Measurements from ENCODE around the gene AGAP1. TPM values are rescaled to one million over a fixed set of nuclear protein-coding genes. Genes with fewer than 3 reads are reported as not detected.
A peak's percentile ranks its signal among the peaks of the same experiment; 100 is the strongest.

AGAP1 gene
- total and polyA plus RNA-seq, 7 donors = 10.8 to 42.7 (median 18.6) TPM

- no peak for TF ChIP-seq POLR2A (IDR thresholded peaks at IDR 0.05)
- no peak for TF ChIP-seq POLR2AphosphoS5 (IDR thresholded peaks at IDR 0.05)
- no peak for TF ChIP-seq EP300 (IDR thresholded peaks at IDR 0.05)
- no peak for TF ChIP-seq CTCF (IDR thresholded peaks at IDR 0.05)
- peak overlapping the region; percentile 74 to 86 (median 82) for H3K27ac ChIP-seq
Measured at GRCh38 chr2:235670974-235671787, 177.3 kb downstream of the AGAP1 start.

GRCh38 chr2:235672720-235673119 lies 178.9 kb downstream of the AGAP1 start:
- H3K9me3 ChIP-seq = no peaks in the 10 kb centered on the region
- no peak overlapping the region for H3K4me3 ChIP-seq
- peak overlapping the region in 2 of 4 donors; percentile 83 to 86 for H3K27ac ChIP-seq
- no peak for TF ChIP-seq POLR2AphosphoS5 (IDR thresholded peaks at IDR 0.05)
- no peak for TF ChIP-seq POLR2A (IDR thresholded peaks at IDR 0.05)
- TF ChIP-seq CTCF (IDR thresholded peaks at IDR 0.05) = no peak
- no peak for TF ChIP-seq EP300 (IDR thresholded peaks at IDR 0.05)
- no peaks in the 10 kb centered on the region for H3K27me3 ChIP-seq
- H3K36me3 ChIP-seq = no peaks in the 10 kb centered on the region
- WGBS, 2 donors = 82 to 83% methylated on average over 3 of the region's 3 CpGs
- intact Hi-C loops (cut with DNase I) = loop anchor here (2.0 to 10.0 kb wide), 4 partner anchors 74 to 535 kb away; partner anchors contain the start of gene AGAP1
- no peak for DNase-seq
- peaks cover 0 to 51% (median 42%) of the 10 kb centered on the region in 4 donors for H3K4me1 ChIP-seq

More at GRCh38 chr2:235670974-235671787, 177.3 kb downstream of the AGAP1 start:
- 26 to 67% methylated on average over 64 of the region's 64 CpGs for WGBS, 2 donors
- Histone ChIP-seq H3K9me3 (no peaks in the 10 kb centered on the region), H3K27me3 (no peaks in the 10 kb centered on the region), H3K4me1 (peaks cover 0 to 60% (median 44%) of the 10 kb centered on the region in 4 donors), H3K4me3 (peak overlapping the region; percentile 31 to 68 (median 60)), H3K36me3 (no peaks in the 10 kb centered on the region)
- peak; percentile 68 for DNase-seq
- intact Hi-C loops (cut with DNase I) = loop anchor here (1.0 to 10.0 kb wide), 4 partner anchors 76 to 534 kb away; partner anchors contain the start of gene AGAP1

GRCh38 chr2:235674146-235674545 lies 180.3 kb downstream of the AGAP1 start:
- no peak overlapping the region for H3K4me3 ChIP-seq
- H3K4me1 ChIP-seq = peaks cover 0 to 58% (median 42%) of the 10 kb centered on the region in 4 donors
- no peaks in the 10 kb centered on the region for H3K27me3 ChIP-seq
- no peaks in the 10 kb centered on the region for H3K9me3 ChIP-seq
- WGBS, 2 donors = 67 to 75% methylated on average over 7 of the region's 7 CpGs
- peak; percentile 44 for DNase-seq
- intact Hi-C loops (cut with DNase I) = loop anchor here (5.0 to 10.0 kb wide), 3 partner anchors 182 to 537 kb away; partner anchors contain the start of gene AGAP1
- H3K36me3 ChIP-seq = no peaks in the 10 kb centered on the region
- peak overlapping the region in 2 of 4 donors; percentile 23 to 86 for H3K27ac ChIP-seq
- TF ChIP-seq EP300 (IDR thresholded peaks at IDR 0.05) (no peak), POLR2AphosphoS5 (IDR thresholded peaks at IDR 0.05) (no peak), CTCF (IDR thresholded peaks at IDR 0.05) (no peak), POLR2A (IDR thresholded peaks at IDR 0.05) (no peak)

GRCh38 chr2:235674812-235675211 lies 181.0 kb downstream of the AGAP1 start:
- TF ChIP-seq CTCF (IDR thresholded peaks at IDR 0.05) (no peak), EP300 (IDR thresholded peaks at IDR 0.05) (no peak), POLR2A (IDR thresholded peaks at IDR 0.05) (no peak), POLR2AphosphoS5 (IDR thresholded peaks at IDR 0.05) (no peak)
- H3K4me3 ChIP-seq = no peak overlapping the region

More at GRCh38 chr2:235674812-235675211, 181.0 kb downstream of the AGAP1 start:
- no peaks in the 10 kb centered on the region for H3K36me3 ChIP-seq
- H3K27me3 ChIP-seq = no peaks in the 10 kb centered on the region
- no peak overlapping the region for H3K27ac ChIP-seq
- intact Hi-C loops (cut with DNase I) = loop anchor here (5.0 to 10.0 kb wide), 4 partner anchors 52 to 538 kb away; partner anchors contain the start of gene AGAP1
- WGBS, 2 donors = 88 to 92% methylated on average over 4 of the region's 4 CpGs
- DNase-seq = no peak
- H3K9me3 ChIP-seq = no peaks in the 10 kb centered on the region
- H3K4me1 ChIP-seq = peaks cover 0 to 64% (median 47%) of the 10 kb centered on the region in 4 donors

Data from sigmoid colon (tissue), 7 donors.